Erythroblast (primary cell): Measurements from ENCODE around the gene KCNIP4.

ENCODE experiments used
- GATA1 ChIP-seq: IDR thresholded peaks from 2 replicates; pipeline ENCODE4 v1.6.1; 2011; ENCODE audit warnings: low read depth, mild to moderate bottlenecking, control low read depth, low read length, moderate library complexity
- POLR2A ChIP-seq: IDR thresholded peaks from 2 replicates; pipeline ENCODE4 v1.6.1; 2011; ENCODE audit warnings: mild to moderate bottlenecking, low read length

GRCh38 chr4:21901831-21902230, 46.7 kb downstream of the KCNIP4 start:
- no peak for TF ChIP-seq POLR2A
- no peak for TF ChIP-seq GATA1
